GM21423 (cell line): Measurements from ENCODE around the gene PRR15L.

Experiments used
- ATAC-seq: cut with Tn5 transposase; IDR thresholded peaks from one replicate; pipeline ENCODE4 v1.9.1; 2021; ENCODE audit warnings: mild to moderate bottlenecking, moderate library complexity; ENCODE audit not compliant: unreplicated experiment

The PRR15L gene

GRCh38 chr17:47962901-47963300 is 5.2 kb upstream of the PRR15L start:
- ATAC-seq = no peak

- ATAC-seq = no peak
These were observed 3.7 kb upstream of the PRR15L start for GRCh38 chr17:47961406-47961805.

- no peak for ATAC-seq
These were observed 2.4 kb upstream of the PRR15L start for GRCh38 chr17:47959825-47960655.

- ATAC-seq = no peak
These were observed 692 bp downstream of the PRR15L start for GRCh38 chr17:47956791-47957590.

GRCh38 chr17:47955497-47956461 is 1.9 kb downstream of the PRR15L start:
- no peak for ATAC-seq

- ATAC-seq = no peak
These were observed 3.8 kb downstream of the PRR15L start for GRCh38 chr17:47953909-47954308.

- no peak for ATAC-seq
These were observed 5.3 kb downstream of the PRR15L start for GRCh38 chr17:47952171-47953021.

- ATAC-seq = no peak
These were observed 7.2 kb downstream of the PRR15L start for GRCh38 chr17:47950448-47950847.

GRCh38 chr17:47949946-47950345 is 7.7 kb downstream of the PRR15L start:
- no peak for ATAC-seq

- ATAC-seq = peak; percentile 49
These were observed 8.4 kb downstream of the PRR15L start for GRCh38 chr17:47949197-47949759.

- ATAC-seq = no peak
These were observed 8.9 kb downstream of the PRR15L start for GRCh38 chr17:47948706-47949196.

- no peak for ATAC-seq
These were observed 10.7 kb downstream of the PRR15L start for GRCh38 chr17:47946929-47947397.

- no peak for ATAC-seq
These were observed 11.2 kb downstream of the PRR15L start for GRCh38 chr17:47946516-47946915.

- no peak for ATAC-seq
These were observed 11.9 kb downstream of the PRR15L start for GRCh38 chr17:47945529-47946508.

- no peak for ATAC-seq
These were observed 12.6 kb downstream of the PRR15L start for GRCh38 chr17:47945080-47945479.

- no peak for ATAC-seq
These were observed 15.1 kb downstream of the PRR15L start for GRCh38 chr17:47942568-47942967.

GRCh38 chr17:47942096-47942510 is 15.6 kb downstream of the PRR15L start:
- no peak for ATAC-seq
